Fibroblast of skin of abdomen (primary cell): Measurements from ENCODE around the gene TMEM263. TPM values are rescaled to one million over a fixed set of nuclear protein-coding genes. Genes with fewer than 3 reads are reported as not detected.
A peak's percentile ranks its signal among the peaks of the same experiment; 100 is the strongest.
"Not testable (repeated sequence)": the region's sequence is repeated elsewhere in the genome, so short reads cannot be mapped to it uniquely, and the experiment has no call there.

Source experiments
- DNase-seq: peaks from one replicate; pipeline ENCODE4 v3.0.0-alpha.2; 2013
- polyA plus RNA-seq, 2 experiments: library from polyadenylated mRNA; unstranded; fragments of 120-200 nt; gene quantifications; one replicate each; pipeline ENCODE4 v1.2.1, GENCODE V29; 2013; ENCODE audit not compliant: insufficient read length in 2 of 2

TMEM263 gene
- polyA plus RNA-seq (2013, experiment 1 of 2; ENCODE audit: insufficient read length), result 124 TPM
- 119 TPM for polyA plus RNA-seq (2013, experiment 2 of 2; ENCODE audit: insufficient read length)

GRCh38 chr12:106955377-106956047 lies at the start of gene TMEM263:
TMEM263 (plus strand) TSS chr12:106955907; CDS start chr12:106967117, 11,210 bp downstream.
- peak; percentile 98 for DNase-seq

DNA sequence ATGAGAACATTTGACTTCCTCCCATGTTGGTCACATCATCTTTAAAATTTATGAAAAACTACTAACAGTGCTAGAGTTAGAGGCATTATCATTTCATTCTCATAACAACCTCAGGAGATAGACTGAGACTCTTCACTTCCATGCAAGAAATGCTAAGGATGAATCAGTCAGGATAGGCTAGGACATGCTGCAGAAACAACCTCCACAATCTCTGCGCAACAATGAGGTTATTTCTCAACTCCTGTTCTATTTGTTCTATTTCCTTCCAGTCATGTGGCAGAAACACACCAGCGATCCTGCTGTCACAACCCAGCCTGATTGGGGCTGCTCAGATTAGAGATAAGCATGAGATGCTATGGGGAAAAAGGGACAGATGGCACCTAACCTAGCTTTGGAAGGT lies 49.0 kb upstream of the TMEM263 start:
- no peak for DNase-seq

DNA sequence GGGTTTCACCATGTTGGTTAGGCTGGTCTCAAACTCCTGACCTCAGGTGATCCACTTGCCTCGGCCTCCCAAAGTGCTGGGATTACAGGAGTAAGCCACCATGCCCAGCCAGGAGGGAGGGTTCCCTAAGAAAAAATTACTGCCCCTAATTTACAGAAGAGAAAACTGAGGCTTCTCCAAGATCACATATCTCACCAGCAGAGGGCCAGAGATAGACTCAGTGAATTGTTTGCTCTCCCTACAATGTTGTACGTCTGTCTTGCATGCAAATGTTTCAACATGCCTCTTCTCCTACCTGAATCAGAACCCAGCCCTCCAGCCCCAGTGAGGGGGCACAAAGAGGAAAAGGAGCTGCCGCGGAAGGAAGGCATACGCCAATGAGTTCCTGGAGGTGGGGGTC lies 48.3 kb upstream of the TMEM263 start:
- no peak for DNase-seq

DNA sequence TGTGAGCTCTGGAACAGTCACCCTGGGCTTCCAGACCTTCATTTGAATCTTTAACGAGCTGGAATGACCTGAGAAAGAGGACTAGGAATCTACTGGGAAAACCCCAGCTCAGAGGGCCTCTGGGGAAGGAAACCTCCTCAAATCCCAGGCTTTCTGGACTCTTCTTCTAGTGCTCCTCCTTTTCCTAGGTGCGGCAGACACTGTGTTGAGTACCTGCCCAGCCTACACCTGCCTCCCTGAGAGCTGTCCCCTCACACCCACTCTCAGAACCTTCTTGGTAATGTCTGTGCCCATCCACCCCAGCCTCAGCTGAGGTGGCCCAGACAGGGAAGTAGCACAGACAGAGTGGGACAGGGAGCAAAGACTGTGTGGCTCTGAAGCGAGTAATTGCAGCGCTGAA lies 47.9 kb upstream of the TMEM263 start:
- DNase-seq, result no peak

DNA sequence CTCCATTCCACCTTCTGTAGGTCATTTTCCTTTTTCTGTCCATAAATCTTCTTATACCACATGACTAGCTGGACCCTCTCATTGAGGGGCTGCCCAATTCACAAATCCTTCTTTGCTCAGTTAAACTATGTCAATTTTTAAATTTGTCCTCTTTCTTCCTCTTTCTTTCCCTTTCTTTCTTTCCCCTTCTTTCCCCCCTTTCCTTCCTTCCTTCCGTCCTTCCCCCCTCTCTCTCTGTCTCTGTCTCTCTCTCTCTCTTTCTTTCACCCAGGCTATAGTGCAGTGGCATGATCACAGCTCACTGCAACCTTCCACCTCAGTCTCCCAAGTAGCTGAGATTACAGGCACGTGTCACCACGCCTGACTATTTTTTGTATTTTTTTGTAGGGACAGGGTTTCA lies 47.1 kb upstream of the TMEM263 start:
- DNase-seq, result no peak

- no peak for DNase-seq
Measured at GRCh38 chr12:106910202-106910601, 45.5 kb upstream of the TMEM263 start.

DNA sequence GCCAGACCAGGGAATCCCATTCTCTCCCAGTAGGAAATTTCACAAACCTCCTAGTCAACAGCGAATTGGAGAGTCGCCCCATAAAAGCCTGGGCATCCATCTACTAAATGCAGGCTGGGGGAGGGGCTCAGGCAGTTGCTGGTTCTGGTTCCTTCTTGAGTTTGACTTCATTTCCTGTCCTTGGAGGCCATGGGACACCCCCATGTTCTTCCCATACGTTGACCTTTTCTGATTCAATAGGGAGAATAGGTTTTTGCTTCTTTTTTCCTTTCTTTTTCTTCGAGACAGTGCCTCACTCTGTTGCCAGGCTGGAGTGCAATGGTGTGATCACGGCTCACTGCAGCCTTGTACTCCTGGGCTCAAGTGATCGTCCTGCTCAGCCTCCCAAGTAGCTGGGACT lies 44.1 kb upstream of the TMEM263 start:
- DNase-seq, result no peak

DNA sequence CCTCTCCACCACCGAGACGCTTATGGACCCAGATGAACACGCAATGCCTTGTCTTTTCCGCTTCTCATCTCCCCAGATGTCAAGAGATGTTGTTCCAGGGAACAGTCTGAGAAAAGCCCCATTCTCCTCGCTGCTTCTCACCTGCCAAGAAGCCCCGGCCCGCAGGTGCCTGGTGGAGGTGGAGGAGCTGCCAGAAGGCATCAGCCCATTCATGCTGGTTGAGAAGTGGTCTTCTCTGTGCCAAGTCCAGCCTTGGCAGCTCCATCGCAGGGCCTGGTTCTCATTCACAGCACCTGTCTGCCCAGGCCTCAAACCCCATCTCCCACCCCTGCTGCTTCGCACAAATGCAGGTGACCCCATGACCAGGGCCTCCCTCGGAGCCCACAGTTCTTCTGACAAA lies 42.3 kb upstream of the TMEM263 start:
- no peak for DNase-seq

DNA sequence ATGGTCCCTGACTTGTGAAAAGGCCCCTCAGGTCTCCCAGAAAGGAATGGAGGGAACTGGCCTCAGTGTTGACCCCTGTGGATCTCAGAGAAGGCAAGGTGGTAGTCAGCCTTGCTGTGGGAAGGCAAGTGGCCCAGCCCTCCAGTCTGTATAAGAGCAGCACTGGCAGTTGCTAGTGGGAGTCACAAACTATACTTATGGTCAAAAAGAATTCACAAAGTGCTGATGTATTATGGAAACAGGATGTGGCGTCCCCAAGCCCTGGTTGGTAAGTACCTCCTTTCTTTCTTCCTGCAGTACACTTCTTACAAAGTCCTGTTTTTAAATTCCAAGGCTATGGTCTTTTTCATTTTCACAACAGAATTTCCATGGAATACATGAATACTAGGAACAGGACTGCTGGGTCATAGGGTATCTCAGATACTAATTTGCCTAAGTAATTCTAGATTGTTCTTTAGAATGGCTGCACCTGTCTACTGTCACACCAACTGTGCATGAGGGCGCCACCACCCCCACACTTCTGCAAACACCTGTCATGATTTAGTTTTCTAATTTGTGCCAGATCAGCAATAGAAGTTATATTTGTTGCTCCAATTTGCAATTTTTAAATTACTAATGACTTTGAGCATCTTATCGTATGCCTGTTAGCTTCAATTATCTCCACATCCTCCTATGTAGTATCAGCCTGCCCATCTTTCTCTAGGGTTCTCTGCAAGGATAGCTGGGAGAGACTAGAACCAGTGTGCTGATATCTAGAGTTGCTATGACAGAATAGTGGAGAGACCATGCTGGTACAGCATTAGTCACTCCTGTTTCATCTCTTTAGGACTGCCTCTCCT lies 40.7 kb upstream of the TMEM263 start:
- DNase-seq, result no peak

GRCh38 chr12:106915635-106916026 lies 40.1 kb upstream of the TMEM263 start:
- DNase-seq, result no peak

DNA sequence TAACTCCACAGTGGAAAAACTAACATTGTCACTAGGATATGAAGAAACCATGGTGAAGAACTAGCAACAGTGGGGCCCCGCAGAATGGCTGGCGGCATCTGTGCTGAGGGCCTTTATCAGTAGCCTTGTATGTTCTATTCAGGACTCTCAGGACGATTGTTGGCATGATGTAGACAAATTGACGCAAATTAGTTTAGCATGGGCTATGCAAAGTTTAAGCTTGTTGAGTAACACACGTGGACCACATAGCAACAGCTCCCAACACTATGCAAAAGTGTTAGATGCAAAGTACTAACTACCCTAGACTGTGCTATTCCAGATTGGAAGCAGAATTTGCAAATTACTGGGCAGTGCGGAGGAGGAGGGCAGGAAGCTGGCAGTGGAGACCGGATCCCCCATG lies 38.2 kb upstream of the TMEM263 start:
- DNase-seq, result no peak

DNA sequence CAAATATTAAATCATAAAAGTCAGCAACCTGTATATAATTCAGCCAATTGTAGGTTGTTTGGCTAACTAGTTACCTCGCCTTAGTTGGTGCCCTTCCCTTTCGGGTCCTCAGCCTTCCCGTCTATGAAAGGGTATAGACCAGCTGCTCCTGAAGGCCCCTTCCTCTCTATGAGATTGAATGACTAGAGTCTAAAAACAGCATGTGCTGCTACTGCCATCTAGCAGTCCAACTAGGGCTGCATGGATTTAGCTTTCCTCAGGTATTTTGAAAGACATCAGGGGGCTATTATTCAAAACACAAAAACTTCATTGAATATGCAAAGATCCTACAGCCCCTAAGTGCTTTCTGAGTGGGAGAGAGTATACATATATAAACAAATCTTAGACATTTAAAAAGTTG lies 37.0 kb upstream of the TMEM263 start:
- DNase-seq, result no peak

DNA sequence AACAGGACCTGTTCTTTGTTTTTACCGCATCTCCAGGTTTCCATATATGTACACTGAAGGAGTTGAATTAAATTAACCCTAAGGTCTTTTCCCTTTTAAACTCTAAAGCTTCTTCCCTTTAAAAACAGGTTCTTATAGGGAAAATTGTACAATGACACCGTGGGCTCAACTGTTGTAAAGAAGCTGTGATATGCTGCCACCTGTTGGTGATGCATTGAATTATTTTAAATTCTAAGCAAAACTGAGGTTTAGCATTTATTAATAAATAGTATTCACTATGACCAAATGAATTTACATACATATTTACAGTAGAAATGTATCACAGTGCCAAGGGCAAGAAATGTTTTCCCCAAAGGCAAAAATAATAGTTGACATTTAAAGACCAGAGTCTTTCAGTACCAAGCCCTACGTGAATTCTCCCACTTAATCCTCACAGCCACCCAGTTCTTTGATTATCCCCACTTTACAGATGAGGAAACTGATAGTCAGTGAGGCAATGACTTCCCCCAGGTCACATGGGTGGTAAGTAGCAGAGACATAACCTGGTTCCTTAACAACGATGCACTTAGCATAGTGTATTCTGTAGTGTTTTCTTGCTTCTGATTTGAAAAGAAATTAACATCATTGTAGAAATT lies 35.7 kb upstream of the TMEM263 start:
- peak; percentile 50 for DNase-seq

DNA sequence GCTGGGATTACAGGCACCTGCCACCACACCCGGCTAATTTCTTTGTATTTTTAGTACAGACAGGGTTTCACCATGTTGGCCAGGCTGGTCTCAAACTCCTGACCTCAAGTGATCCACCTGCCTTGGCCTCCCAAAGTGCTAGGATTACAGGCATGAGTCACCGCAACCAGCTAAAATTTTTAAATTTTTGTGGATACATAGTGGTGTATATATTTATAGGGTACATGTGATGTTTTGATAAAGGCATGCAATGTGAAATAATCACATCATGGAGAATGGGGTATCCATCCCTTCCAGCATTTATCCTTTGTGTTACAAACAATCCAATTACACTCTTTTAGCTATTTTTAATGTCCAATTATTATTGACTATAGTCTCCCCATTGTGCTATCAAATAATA lies 33.7 kb upstream of the TMEM263 start:
- not testable (repeated sequence) for DNase-seq

DNA sequence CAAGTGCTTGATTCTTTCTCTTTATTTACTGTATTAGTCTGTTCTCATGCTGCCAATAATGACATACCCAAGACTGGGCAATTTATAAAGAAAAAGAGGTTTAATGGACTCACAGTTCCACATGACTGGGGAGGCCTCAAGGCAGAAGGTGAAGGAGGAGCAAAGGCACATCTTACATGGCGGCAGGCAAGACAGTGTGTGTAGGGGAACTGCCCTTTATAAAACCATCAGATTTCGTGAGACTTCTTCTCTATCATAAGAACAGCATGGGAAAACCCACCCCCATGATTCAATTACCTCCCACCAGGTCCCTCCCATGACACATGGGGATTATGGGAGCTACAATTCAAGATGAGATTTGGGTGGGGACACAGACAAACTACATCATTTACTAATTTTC lies 32.1 kb upstream of the TMEM263 start:
- not testable (repeated sequence) for DNase-seq

- DNase-seq, result no peak
Measured at GRCh38 chr12:106924268-106924861, 31.3 kb upstream of the TMEM263 start.

DNA sequence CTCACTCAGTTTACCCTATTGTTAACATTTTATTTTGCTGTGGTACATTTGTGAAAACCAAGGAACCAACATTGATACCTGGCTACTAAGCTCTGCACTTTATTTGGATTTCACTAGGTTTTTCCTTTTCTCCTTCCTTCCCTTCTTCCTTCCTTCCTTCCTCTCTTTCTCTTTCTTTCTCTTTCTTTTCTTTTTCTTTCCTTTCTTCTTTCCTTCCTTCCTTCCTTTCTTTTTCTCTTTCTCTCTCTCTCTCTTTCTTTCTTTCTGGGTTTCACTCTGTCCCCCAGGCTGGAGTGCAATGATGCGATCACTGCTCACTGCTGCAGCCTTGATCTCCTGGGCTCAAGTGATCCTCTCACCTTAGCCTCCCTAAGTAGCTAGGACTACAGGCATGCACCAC lies 29.1 kb upstream of the TMEM263 start:
- DNase-seq, result no peak

- DNase-seq, result no peak
Measured at GRCh38 chr12:106934277-106934676, 21.4 kb upstream of the TMEM263 start.

- no peak for DNase-seq
Measured at GRCh38 chr12:106941481-106942156, 14.1 kb upstream of the TMEM263 start.

- no peak for DNase-seq
Measured at GRCh38 chr12:106942775-106943174, 12.9 kb upstream of the TMEM263 start.

DNA sequence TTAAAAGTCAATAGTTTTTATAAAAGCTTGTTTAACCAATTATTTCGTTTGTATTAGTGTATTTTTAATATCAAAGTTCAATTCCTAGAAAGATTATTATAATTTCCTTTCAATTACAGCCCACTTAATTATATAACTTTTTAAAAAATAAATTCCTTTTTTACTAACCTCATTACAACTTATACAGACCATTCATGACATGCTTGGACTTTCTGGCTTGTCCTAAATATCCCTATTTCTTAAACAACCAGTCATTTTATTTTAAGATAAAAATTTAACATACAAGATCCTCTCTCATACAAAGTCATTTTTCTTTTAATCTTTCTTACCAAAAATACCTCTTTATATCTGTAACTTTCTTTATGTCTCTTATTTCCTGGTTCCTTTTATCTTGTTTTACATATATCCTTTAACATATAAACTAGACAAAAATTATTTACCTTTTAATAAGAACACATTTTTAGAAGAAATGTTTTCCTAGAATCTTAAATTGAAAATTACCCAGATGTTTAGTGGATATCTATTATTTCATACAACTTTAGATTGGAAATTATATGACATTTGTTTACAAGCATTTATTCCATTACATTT lies 10.4 kb upstream of the TMEM263 start:
- DNase-seq, result no peak

DNA sequence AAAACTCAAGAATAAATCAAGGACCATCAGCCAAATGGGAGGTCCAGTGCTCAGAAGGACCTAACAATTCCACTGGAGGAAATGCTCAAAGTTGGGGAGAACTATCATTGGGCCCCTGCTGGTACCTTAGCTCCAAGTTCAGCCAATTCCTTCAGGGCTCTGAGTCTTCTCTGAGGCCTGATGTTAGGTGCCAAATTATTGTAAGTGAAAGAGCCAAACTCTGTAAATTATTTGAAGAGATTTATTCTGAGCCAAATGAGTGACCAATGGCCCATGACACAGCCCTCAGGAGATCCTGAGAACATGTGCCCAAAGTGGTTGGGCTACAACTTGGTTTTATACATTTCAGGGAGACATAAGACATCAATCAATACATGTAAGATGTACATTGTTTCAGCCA lies 8.2 kb upstream of the TMEM263 start:
- no peak for DNase-seq
